Measurements from ENCODE around the gene PHOX2A. TPM values are rescaled to one million over a fixed set of nuclear protein-coding genes. Genes with fewer than 3 reads are reported as not detected.

Gene PHOX2A
- polyA plus RNA-seq, 5 donors, result 0.13 to 0.20 (median 0.17) TPM; not detected in 2

Other genes starting within 250 kb of the PHOX2A start
- 10 to 100 TPM in 3 of 5 donors, 1 to 10 TPM in 2; 7.1 to 13.3 (median 10.2) TPM for gene IL18BP, start 245.3 kb downstream of the PHOX2A start, polyA plus RNA-seq (ENCODE audit: insufficient read depth in 1 of 5, insufficient read length in 5 of 5, low replicate concordance in 1 of 5)
- gene NUMA1, start 163.6 kb downstream of the PHOX2A start, polyA plus RNA-seq (ENCODE audit: insufficient read depth in 1 of 5, insufficient read length in 5 of 5, low replicate concordance in 1 of 5), result 100 to 1,000 TPM; 285 to 353 (median 311) TPM
- gene LRRC51, start 163.3 kb downstream of the PHOX2A start, polyA plus RNA-seq (ENCODE audit: insufficient read depth in 1 of 5, insufficient read length in 5 of 5, low replicate concordance in 1 of 5), result 10 to 100 TPM; 15.8 to 29.0 (median 20.7) TPM
- gene LAMTOR1, start 140.9 kb downstream of the PHOX2A start, polyA plus RNA-seq (ENCODE audit: insufficient read depth in 1 of 5, insufficient read length in 5 of 5, low replicate concordance in 1 of 5), result 100 to 1,000 TPM in 2 of 5 donors, 10 to 100 TPM in 3; 91.7 to 121 (median 98.5) TPM
- not detected for gene TOMT, start 138.3 kb downstream of the PHOX2A start, polyA plus RNA-seq (ENCODE audit: insufficient read depth in 1 of 5, insufficient read length in 5 of 5, low replicate concordance in 1 of 5)
- gene ANAPC15, start 131.5 kb downstream of the PHOX2A start, polyA plus RNA-seq (ENCODE audit: insufficient read depth in 1 of 5, insufficient read length in 5 of 5, low replicate concordance in 1 of 5), result 10 to 100 TPM; 36.4 to 49.1 (median 43.5) TPM
- 1 to 10 TPM; 1.6 to 2.5 (median 1.8) TPM for gene FOLR3, start 108.5 kb downstream of the PHOX2A start, polyA plus RNA-seq (ENCODE audit: insufficient read depth in 1 of 5, insufficient read length in 5 of 5, low replicate concordance in 1 of 5)
- 10 to 100 TPM; 52.6 to 97.6 (median 70.6) TPM for gene FOLR1, start 52.0 kb downstream of the PHOX2A start, polyA plus RNA-seq (ENCODE audit: insufficient read depth in 1 of 5, insufficient read length in 5 of 5, low replicate concordance in 1 of 5)
- gene FOLR2, start 27.4 kb downstream of the PHOX2A start, polyA plus RNA-seq (ENCODE audit: insufficient read depth in 1 of 5, insufficient read length in 5 of 5, low replicate concordance in 1 of 5), result 10 to 100 TPM; 14.5 to 21.6 (median 16.9) TPM
- gene INPPL1, start 19.4 kb downstream of the PHOX2A start, polyA plus RNA-seq (ENCODE audit: insufficient read depth in 1 of 5, insufficient read length in 5 of 5, low replicate concordance in 1 of 5), result 100 to 1,000 TPM; 136 to 204 (median 177) TPM
- 10 to 100 TPM in 3 of 5 donors, 1 to 10 TPM in 2; 9.2 to 14.1 (median 10.6) TPM for gene CLPB, start 190.4 kb upstream of the PHOX2A start, polyA plus RNA-seq (ENCODE audit: insufficient read depth in 1 of 5, insufficient read length in 5 of 5, low replicate concordance in 1 of 5)

Measured in right lung (tissue), 5 donors.